HEK293 (cell line): ENCODE measurements around the gene MRTFA.

Source experiments
- CTCF ChIP-seq: fragments of 450-650 bp; formaldehyde crosslinking; IDR thresholded peaks from 2 replicates; pipeline ENCODE4 v1.5.1; 2016; ENCODE audit warnings: missing biosample characterization, missing genetic modification characterization
- KLF9 ChIP-seq: fragments of 450-650 bp; formaldehyde crosslinking; IDR thresholded peaks from 2 replicates; pipeline ENCODE4 v1.5.1; 2016; ENCODE audit warnings: missing biosample characterization, missing genetic modification characterization, low read depth
- YY1 ChIP-seq: fragments of 450-650 bp; formaldehyde crosslinking; IDR thresholded peaks from 2 replicates; pipeline ENCODE4 v1.5.1; 2018; ENCODE audit warnings: missing biosample characterization, missing genetic modification characterization
- ZEB2 ChIP-seq: fragments of 450-650 bp; formaldehyde crosslinking; IDR thresholded peaks from 2 replicates; pipeline ENCODE4 v1.5.1; 2016; ENCODE audit warnings: missing biosample characterization, missing genetic modification characterization
- ZNF157 ChIP-seq: fragments of 450-650 bp; formaldehyde crosslinking; IDR thresholded peaks from 2 replicates; pipeline ENCODE4 v1.5.1; 2016; ENCODE audit warnings: missing biosample characterization, missing genetic modification characterization
- ZNF324 ChIP-seq: fragments of 450-650 bp; formaldehyde crosslinking; IDR thresholded peaks from 2 replicates; pipeline ENCODE4 v1.5.1; 2016; ENCODE audit warnings: missing biosample characterization, missing genetic modification characterization
- ZSCAN5A ChIP-seq: fragments of 450-650 bp; formaldehyde crosslinking; IDR thresholded peaks from 2 replicates; pipeline ENCODE4 v1.5.1; 2016; ENCODE audit warnings: missing biosample characterization, missing genetic modification characterization

DNA sequence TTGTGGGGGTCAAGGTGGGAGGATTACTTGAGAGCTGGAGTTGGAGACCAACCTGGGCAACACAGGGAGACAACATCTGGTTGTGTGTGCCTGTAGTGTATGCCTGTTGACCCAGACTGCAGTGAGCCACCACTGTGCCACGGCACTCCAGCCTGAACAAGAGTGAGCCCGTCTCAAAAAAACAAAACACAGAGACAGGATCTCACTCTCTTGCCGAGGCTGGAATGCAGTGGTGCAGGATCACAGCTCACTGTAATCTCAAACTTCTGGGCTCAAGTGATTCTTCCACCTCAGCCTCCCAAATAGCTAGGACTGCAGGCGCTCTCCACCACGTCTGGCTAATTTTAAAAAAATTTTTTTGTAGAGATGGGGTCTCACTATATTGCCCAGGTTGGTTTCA, 153.6 kb downstream of the MRTFA start:
- TF ChIP-seq ZSCAN5A (tag by site-specific recombination) = no peak
- no peak for TF ChIP-seq ZEB2 (tag by site-specific recombination)
- no peak for TF ChIP-seq CTCF (tag by site-specific recombination)
- no peak for TF ChIP-seq KLF9 (tag by site-specific recombination)
- no peak for TF ChIP-seq ZNF324 (tag by site-specific recombination)
- no peak for TF ChIP-seq ZNF157 (tag by site-specific recombination)
- no peak for TF ChIP-seq YY1 (tag by site-specific recombination)
